ENCODE results near the gene CLSTN2. TPM values are rescaled to one million over a fixed set of nuclear protein-coding genes. Genes with fewer than 3 reads are reported as not detected.

CLSTN2 gene
- polyA plus RNA-seq, 4 donors = 0.92 to 2.0 (median 1.5) TPM

DNA sequence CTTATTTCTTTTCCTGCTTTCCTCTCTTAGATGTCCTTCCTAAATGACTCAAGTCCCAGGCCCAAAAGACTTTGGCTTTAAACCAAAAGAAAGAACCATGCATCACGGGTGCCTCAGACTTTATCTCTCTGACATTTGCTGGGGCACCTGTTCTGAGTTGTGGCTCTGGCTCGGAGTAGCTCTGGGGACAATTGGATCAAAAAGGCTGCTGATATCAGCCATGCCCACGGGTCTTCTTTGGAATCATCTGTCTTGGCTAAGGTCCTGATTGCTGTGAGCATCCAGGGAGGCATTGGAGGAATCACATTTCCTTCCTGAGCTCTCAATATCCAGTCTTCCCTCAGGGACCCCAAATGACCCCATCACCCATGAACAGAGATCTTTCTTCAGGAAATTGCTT lies 59.9 kb downstream of the CLSTN2 start:
- DNase-seq (ENCODE audit: low read depth in 4 of 4, low spot score in 2 of 4) = no peak

DNA sequence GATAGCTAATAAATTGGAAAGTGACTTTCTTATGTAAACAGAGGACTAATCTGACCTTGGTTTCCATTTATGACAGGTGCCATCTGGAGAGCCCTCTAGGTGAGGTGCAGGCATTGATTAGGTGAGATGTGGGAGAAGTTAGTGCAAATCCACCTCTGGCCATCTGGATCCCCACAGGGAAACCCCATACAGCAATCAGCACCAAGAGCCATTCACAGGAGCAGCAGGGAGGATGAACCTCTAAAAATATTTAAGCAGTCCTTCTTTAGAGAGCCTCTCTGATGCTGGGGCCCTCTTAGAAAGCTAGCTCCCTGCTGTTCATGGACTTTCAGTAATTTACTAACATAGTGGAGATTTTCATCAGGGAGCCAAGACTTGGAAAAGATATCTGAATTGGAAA lies 69.3 kb downstream of the CLSTN2 start:
- no peak for DNase-seq (ENCODE audit: low read depth in 4 of 4, low spot score in 2 of 4)

- no peak for DNase-seq (ENCODE audit: low read depth in 4 of 4, low spot score in 2 of 4)
These were observed 71.3 kb downstream of the CLSTN2 start for GRCh38 chr3:140006331-140006730.

DNA sequence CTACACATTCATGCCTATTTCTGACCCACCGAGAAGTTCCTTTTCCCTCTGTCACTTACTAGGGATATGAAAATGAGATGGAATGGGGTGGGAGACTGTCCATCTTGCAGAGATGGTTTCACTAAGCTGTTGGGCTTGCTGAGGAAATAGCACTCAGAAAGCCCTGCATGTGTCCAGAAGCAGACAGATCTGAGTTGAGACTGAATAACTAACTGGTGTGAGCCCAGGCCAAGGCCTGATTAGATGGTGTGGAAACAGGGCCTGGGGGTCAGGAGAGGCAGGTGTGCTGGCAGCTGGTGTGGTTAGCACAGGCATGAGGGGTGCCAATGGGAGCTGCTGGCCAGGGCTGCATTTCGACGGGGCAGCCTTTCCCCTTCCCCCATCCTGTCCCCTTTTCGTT lies 72.1 kb downstream of the CLSTN2 start:
- no peak for DNase-seq (ENCODE audit: low read depth in 4 of 4, low spot score in 2 of 4)

DNA sequence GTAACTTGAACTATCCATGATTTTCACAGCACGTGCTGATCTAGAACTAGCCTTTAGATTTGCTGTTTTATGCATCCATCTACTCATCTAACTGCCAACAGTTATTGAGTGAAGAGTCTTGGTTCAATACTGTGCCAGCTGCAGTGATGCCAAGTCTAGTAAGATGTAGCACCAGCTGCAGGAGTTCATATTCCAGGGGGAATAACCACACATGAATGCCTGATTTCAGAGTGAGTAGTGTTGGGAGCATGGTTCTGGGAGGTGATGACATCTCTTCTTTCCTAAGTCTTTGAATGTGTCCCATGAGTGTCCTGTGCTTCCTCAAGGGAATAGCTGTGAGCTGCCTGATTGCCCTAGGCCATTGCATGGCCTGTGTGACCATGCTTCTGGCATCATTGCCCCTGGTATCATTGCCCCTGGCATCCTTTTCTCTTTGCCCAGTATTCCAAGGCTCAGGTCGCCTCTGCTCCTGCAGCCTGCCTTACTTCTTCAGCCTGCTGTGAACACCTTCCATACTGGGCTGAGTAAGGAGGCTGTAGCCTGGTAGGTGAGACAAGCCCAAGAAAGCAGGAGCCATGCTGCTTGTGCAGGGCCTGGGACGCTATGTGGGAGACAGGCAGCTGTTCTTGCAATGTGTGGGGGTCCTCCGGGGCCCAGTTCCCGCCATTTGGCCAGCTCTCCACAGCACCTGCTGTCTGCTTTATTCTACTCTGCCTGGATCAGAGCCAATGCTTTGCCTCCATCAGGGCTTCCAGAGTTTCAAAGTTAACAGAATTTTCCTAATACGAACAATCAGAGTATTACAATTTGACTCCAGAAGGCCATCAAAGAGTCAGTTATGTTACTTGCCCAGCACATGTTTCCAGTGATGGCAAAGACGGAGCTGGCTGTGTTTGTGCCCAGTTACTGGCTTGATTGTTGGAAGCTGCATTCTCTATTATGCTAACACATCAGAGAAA lies 73.2 kb downstream of the CLSTN2 start:
- no peak for DNase-seq (ENCODE audit: low read depth in 4 of 4, low spot score in 2 of 4)

DNA sequence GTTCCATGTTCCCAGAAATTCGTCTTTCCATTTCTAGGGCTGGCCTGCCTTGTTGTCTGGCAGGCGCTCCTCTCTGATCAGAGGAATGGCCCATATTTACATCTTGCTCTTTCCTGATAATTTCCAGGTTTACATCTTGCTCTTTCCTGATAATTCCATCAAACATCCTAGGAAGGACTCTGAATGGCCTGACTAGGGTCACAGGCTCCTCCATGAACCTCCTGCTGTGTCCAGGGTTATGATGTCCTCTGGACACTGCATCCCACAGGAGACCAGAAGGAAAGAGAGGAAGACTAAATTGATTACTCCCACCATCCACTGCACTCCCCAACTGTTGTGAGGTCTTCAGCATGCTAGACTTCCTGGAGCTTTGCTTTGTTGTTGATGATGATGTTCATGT lies 75.4 kb downstream of the CLSTN2 start:
- no peak for DNase-seq (ENCODE audit: low read depth in 4 of 4, low spot score in 2 of 4)

DNA sequence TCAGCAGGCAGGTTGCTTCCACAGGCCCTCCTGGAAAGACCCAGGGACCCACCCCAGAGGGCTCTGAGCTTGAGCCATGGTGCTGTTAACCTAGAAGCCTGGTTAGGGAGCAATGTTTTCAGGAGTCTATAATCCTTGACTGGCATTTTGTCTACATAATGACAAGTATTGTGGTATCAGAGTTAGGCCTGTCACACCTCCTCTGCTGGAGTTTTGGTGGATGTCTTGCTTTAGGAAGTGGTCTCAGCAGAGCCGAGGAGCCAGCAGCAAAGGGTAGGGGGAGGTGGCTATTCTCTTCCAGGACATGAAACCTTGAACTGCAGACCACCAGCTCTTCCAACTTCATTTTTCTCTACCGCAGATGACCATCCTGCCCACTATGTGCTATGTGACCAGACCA lies 76.1 kb downstream of the CLSTN2 start:
- DNase-seq (ENCODE audit: low read depth in 4 of 4, low spot score in 2 of 4) = no peak

GRCh38 chr3:140011611-140012277 lies 76.8 kb downstream of the CLSTN2 start:
- DNase-seq (ENCODE audit: low read depth in 4 of 4, low spot score in 2 of 4) = no peak

DNA sequence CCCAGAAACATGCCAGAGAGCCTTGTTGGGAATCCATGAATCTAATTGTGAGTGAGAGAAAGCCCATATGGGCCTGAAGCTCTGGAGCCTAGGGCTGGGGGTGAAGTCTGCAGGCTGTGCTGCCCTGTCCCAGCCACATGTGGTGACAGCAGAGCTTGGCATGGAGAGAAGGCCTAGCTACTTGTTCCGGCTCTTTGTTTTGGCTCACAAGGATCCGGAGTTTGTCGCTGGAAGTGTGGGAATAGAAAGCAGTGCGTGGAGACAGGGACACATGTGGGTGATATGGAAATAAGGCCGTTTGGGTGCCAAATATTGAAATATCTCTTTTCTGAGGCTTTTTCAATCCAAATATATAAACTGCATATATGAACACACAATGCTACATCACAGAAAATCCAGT lies 78.2 kb downstream of the CLSTN2 start:
- no peak for DNase-seq (ENCODE audit: low read depth in 4 of 4, low spot score in 2 of 4)

- DNase-seq (ENCODE audit: low read depth in 4 of 4, low spot score in 2 of 4) = no peak
These were observed 80.0 kb downstream of the CLSTN2 start for GRCh38 chr3:140014831-140015495.

- no peak for DNase-seq (ENCODE audit: low read depth in 4 of 4, low spot score in 2 of 4)
These were observed 80.8 kb downstream of the CLSTN2 start for GRCh38 chr3:140015741-140016140.

DNA sequence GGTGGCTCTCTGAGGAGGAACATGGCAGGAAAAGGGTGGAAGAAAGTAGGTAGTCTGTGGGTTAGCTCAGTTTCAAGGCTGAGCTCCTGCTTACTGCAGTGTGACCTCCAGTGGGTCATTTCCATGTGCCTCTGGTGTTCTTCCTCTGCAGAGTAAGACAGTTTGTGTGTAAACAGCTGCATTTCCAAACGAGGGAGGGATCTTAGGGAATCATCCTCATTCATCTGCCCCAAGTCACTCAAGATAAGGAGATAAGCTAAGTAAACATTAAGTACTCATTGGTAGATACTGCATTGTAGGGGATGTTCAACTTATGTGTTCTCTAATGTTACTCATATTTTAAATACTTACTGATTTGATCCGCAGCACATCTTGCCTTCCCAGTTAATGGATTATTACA lies 83.6 kb downstream of the CLSTN2 start:
- DNase-seq (ENCODE audit: low read depth in 4 of 4, low spot score in 2 of 4) = no peak

DNA sequence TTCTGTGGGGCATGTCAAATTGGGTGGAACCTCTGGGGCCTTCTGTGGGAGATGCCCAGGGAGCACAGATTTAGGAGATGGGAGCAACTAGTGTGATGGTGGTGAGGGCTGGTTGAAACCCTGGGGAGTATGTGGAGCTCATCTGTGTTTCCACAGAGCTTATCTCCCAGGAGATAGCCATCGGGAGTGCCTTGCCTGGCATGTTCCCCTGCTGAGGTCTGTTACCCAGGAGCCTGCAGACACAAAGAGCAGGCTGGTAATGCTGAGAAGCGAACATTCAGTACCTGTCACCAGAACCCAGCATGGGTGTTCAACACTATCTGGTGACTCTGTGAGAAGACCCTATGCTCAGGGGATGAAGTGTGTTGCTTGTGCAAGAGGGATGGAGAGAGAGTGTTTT lies 85.0 kb downstream of the CLSTN2 start:
- no peak for DNase-seq (ENCODE audit: low read depth in 4 of 4, low spot score in 2 of 4)

DNA sequence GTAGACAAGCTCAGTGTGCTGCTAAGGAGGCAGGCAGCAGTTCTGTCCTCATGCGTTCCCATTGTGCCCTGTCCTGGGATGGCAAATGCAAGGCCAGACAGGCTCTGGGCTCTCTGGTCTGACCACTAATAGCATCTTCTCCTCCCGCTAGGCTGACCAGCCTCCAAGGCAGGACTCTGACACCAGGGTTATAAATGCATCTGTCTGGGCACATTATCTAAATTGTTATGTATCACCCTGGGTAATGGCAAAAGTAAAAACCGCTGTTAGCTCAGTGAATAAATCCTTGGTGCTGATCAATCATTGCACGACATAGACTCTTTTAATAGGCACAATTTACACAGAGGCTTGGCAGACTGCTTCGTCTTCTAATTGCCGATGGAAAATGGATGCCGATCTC lies 85.6 kb downstream of the CLSTN2 start:
- DNase-seq (ENCODE audit: low read depth in 4 of 4, low spot score in 2 of 4) = no peak

GRCh38 chr3:140021269-140021668 lies 86.3 kb downstream of the CLSTN2 start:
- no peak for DNase-seq (ENCODE audit: low read depth in 4 of 4, low spot score in 2 of 4)

DNA sequence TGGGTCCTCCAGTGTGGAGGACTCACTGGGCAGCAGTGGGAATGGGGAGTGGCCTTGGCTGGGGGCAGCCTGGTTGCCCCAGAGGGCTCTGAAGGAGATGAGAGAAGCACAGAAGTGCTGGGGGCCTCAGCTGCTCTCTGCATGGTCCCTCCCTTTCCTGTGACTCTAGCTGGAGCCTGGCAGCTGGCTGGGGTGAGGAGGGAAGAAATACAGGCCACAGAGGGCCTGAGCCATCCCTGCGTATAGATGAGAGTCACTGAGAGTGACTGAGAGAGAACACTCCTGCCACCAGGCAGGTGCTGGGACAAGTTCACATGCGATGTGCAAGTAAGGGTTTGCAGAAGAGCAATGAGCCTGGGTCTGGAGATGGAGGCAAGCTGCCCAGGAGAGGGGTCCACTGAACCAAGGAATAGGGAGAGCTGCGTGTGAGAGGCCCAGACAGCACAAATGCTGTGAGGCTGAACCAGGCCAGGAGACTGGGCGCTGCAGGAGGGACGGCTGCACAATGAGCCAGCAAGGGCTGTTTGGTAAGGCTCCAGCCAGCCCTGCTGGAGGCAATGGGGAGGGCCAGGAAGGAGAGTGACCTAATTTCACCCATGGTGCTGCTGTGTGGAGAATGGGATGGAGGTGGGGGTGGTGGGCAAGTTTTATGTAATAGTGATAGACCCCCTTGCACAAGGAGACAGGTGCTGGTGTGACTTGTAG lies 87.2 kb downstream of the CLSTN2 start:
- no peak for DNase-seq (ENCODE audit: low read depth in 4 of 4, low spot score in 2 of 4)

DNA sequence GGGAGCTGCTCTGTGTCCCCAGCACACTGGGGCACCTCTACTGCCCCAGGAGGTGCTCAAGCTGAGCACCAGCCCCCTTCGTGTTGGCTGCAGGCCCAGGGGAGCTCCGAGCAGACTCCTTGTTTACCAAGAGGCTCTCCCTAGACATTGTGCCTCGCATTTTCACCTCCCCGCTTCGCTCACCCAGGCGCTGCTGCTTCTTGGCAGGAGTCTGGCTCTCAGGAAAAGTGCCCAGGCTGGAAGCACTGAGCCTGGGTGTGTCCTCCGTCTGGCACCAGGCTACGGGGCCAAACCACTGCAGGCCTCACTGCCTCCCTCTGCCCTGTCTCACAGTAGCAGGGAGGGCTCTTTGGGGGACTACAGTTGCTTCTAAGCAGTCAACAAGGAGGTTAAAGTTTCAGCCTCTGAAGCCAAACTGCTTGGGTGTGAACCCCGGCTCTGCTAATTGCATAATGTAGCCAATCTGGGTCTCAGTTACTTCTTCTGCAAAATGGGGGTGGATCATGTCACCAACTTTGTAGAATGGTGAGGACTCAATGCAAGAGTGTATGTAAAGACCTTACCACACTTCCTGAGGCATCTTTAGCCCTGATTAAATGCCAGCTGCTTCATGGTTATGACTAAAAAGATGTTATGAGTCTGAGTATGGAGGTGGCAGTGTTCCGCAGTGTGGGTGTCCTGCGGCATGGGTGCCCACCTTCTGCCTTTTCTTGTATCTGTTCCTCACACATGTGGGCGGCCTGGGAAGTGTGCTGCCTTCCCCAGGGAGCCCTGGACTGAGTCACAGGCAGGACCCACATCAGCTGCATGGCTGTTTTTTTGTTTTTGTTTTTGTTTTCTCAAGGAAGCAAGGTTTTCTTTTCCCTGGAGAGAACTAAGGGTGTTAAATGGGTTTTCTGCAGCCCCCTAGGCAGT lies 88.9 kb downstream of the CLSTN2 start:
- no peak for DNase-seq (ENCODE audit: low read depth in 4 of 4, low spot score in 2 of 4)

DNA sequence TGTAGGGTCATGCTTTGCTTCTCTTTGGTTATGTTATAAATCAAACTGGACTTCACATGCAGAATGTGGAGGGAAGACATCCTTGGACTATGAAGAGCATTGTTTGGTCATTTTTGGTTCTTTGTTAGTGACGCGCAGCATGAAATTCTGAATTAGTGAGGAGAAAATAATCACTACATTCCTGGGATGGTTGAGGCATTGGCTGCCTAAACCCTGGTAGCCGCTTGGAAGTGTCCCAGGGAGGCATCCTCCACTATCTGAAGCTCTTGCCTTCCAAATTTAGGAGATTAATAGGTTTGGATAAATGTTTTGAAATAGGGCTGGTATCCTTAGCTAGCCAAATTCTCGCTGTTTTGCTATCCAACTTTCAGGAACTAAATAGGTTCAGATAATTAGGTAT lies 96.2 kb downstream of the CLSTN2 start:
- no peak for DNase-seq (ENCODE audit: low read depth in 4 of 4, low spot score in 2 of 4)

DNA sequence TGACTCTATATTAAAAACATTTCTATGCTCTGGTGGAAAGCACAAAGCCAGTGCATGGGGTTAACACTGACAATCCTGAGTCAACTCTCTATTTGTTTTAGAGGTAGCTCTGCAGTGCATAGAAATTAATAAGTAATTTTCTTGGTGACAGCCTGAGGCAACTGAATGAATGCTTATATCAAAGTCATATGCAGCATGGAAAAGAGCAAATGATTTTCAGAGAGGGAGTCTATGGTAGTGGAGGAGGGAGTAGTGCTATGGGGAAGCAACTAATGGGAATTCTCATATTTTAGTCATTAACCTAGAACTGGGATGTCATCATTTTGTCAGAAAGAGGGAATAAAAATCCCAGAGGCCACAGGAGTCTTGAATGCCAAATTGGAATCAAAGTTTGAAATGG lies 99.1 kb downstream of the CLSTN2 start:
- no peak for DNase-seq (ENCODE audit: low read depth in 4 of 4, low spot score in 2 of 4)

DNA sequence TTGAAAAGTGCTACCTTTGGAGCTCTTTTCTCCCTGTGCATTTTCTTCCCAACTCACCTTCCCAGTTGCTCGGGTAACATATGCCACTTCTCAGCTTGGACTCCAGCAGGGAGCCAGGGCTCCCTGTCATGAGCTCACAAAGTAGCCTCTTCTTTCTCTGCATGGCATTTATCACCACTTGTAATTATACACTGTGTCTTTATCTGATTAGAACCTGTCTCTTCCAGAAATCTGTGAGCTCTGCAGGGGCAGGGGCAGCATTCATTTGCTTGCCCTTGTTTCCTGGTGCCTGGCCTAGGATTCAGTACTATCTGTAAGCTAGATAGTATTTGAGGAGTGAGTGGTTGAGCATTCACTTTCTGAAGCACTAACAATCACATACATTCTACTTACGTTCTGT lies 100.9 kb downstream of the CLSTN2 start:
- no peak for DNase-seq (ENCODE audit: low read depth in 4 of 4, low spot score in 2 of 4)

Measured in left renal cortex interstitium (tissue), 4 donors.